ENCODE measurements around the gene PHLPP2. TPM values are rescaled to one million over a fixed set of nuclear protein-coding genes. Genes with fewer than 3 reads are reported as not detected.
"Not testable (repeated sequence)": the region's sequence is repeated elsewhere in the genome, so short reads cannot be mapped to it uniquely, and the experiment has no call there.

The PHLPP2 gene
- polyA plus RNA-seq, 1 donor, result 19.6 TPM

GRCh38 chr16:71595340-71595826 is 129.1 kb downstream of the PHLPP2 start:
- DNase-seq; H3K36me3 ChIP-seq (ENCODE audit: control insufficient read depth, insufficient read depth, low read length); H3K4me1 ChIP-seq (ENCODE audit: control insufficient read depth, insufficient read depth, low read length); H3K4me3 ChIP-seq (ENCODE audit: low read length); H3K27ac ChIP-seq (ENCODE audit: low read length); H3K27me3 ChIP-seq (ENCODE audit: control insufficient read depth, insufficient read depth, low read length); H3K9me3 ChIP-seq (ENCODE audit: control insufficient read depth, low read depth, low read length): not testable (repeated sequence)
- no CpG with 5 or more reads among the region's 7 CpGs for whole genome bisulfite sequencing (ENCODE audit: insufficient coverage, low lambda C conversion rate)

Other genes starting within 250 kb of the PHLPP2 start
- gene ZNF19, start 235.4 kb downstream of the PHLPP2 start, polyA plus RNA-seq, result 8.1 TPM
- 0.12 TPM for gene CHST4, start 198.3 kb downstream of the PHLPP2 start, polyA plus RNA-seq
- gene TAT, start 147.6 kb downstream of the PHLPP2 start, polyA plus RNA-seq, result 0.22 TPM
- gene MARVELD3, start 98.5 kb downstream of the PHLPP2 start, polyA plus RNA-seq, result 67.3 TPM
- 65.2 TPM for gene AP1G1, start 84.1 kb upstream of the PHLPP2 start, polyA plus RNA-seq
- 21.2 TPM for gene ATXN1L, start 121.3 kb upstream of the PHLPP2 start, polyA plus RNA-seq
- 11.2 TPM for gene ZNF821, start 159.5 kb upstream of the PHLPP2 start, polyA plus RNA-seq
- gene IST1, start 170.8 kb upstream of the PHLPP2 start, polyA plus RNA-seq, result 236 TPM